Loucy (cell line): ENCODE data around the gene KRTAP3-1.

Experiments
- CTCF ChIP-seq: fragments of 200-600 bp; sonication (generic); conservative IDR thresholded peaks from 2 replicates; pipeline ENCODE4 v1.5.1; 2014; ENCODE audit warnings: mild to moderate bottlenecking, antibody characterized with exemption, low read length
- EZH2phosphoT487 ChIP-seq: fragments of 200-600 bp; IDR thresholded peaks from 2 replicates; pipeline ENCODE4 v1.6.1; 2018; ENCODE audit warnings: antibody characterized with exemption, mild to moderate bottlenecking, moderate library complexity, borderline replicate concordance

- no peak for TF ChIP-seq EZH2phosphoT487
- no peak for TF ChIP-seq CTCF
These were observed 1.0 kb upstream of the KRTAP3-1 start for GRCh38 chr17:41009936-41010335.
